GM10248 (cell line): ENCODE measurements around the gene PVRIG.
"Not testable (repeated sequence)": the region's sequence is repeated elsewhere in the genome, so short reads cannot be mapped to it uniquely, and the experiment has no call there.

Source experiments
- CTCF ChIA-PET: fragments of 300-600 bp; sonication (Branson Sonifier 250); formaldehyde crosslinking; extraction: SDS; loops from one replicate; lab custom pipeline; 2021; ENCODE audit warnings: antibody characterized with exemption; lab: Yijun Ruan, JAX
- POLR2A ChIA-PET: fragments of 350-650 bp; sonication (Branson Sonifier 250); formaldehyde crosslinking; extraction: SDS; loops from one replicate; lab custom pipeline; 2020; ENCODE audit warnings: antibody characterized with exemption; lab: Yijun Ruan, JAX
- DNase-seq: peaks from one replicate; pipeline ENCODE4 v3.0.0; 2012; ENCODE audit errors: extremely low spot score
- CTCF ChIP-seq: IDR thresholded peaks from 2 replicates; pipeline ENCODE4 v1.5.1; 2012; ENCODE audit warnings: mild to moderate bottlenecking, low read depth; ENCODE audit errors: extremely low read depth, missing control alignments, control extremely low read depth

PVRIG gene

GRCh38 chr7:100222445-100223132 lies 2.8 kb downstream of the PVRIG start:
- ChIA-PET POLR2A (interaction anchor here (0.6 to 1.2 kb wide), 2 partner anchors 122 to 535 kb away, joined by 4 to 5 read pairs; no protein-coding TSS in a partner anchor), CTCF (interaction anchor here (0.6 to 2.4 kb wide), 5 partner anchors 10 to 185 kb away, joined by 3 to 11 read pairs (median 3); no protein-coding TSS in a partner anchor)
- TF ChIP-seq CTCF = no peak
- no peak for DNase-seq

- POLR2A ChIA-PET = interaction anchor here (0.6 kb wide), 1 partner anchor 472 kb away, joined by 5 read pairs; no protein-coding TSS in a partner anchor
- CTCF ChIA-PET = not testable (repeated sequence)
Observed at GRCh38 chr7:100223376-100223927, 3.7 kb downstream of the PVRIG start.

GRCh38 chr7:100224891-100225290 lies 5.1 kb downstream of the PVRIG start:
- DNase-seq, POLR2A ChIA-PET: not testable (repeated sequence)
- CTCF ChIA-PET = interaction anchor here (1.1 kb wide), 1 partner anchor 47 kb away, joined by 3 read pairs; no protein-coding TSS in a partner anchor

More at GRCh38 chr7:100223376-100223927, 3.7 kb downstream of the PVRIG start:
- DNase-seq = not testable (repeated sequence)

- not testable (repeated sequence) for DNase-seq
- CTCF ChIA-PET = interaction anchor here (0.8 kb wide), 1 partner anchor 17 kb away, joined by 3 read pairs; no protein-coding TSS in a partner anchor
- POLR2A ChIA-PET = interaction anchor here (0.6 to 0.9 kb wide), 2 partner anchors 14 to 18 kb away, joined by 3 to 5 read pairs; no protein-coding TSS in a partner anchor
Observed at GRCh38 chr7:100234660-100235317, 15.0 kb downstream of the PVRIG start.

GRCh38 chr7:100239975-100240374 lies 20.2 kb downstream of the PVRIG start:
- DNase-seq, CTCF ChIA-PET, POLR2A ChIA-PET: not testable (repeated sequence)

- CTCF ChIA-PET = interaction anchor here (0.7 to 1.0 kb wide), 2 partner anchors 26 to 29 kb away, joined by 3 read pairs; no protein-coding TSS in a partner anchor
- DNase-seq = peak; percentile 79
- POLR2A ChIA-PET = not testable (repeated sequence)
Observed at GRCh38 chr7:100243385-100243784, 23.6 kb downstream of the PVRIG start.

- CTCF ChIA-PET = interaction anchor here (1.0 kb wide), 1 partner anchor 10 kb away, joined by 4 read pairs; no protein-coding TSS in a partner anchor
- POLR2A ChIA-PET, DNase-seq: not testable (repeated sequence)
Observed at GRCh38 chr7:100244988-100245605, 25.3 kb downstream of the PVRIG start.

GRCh38 chr7:100246121-100246864 lies 26.5 kb downstream of the PVRIG start:
- CTCF ChIA-PET, DNase-seq: not testable (repeated sequence)
- POLR2A ChIA-PET = interaction anchor here (0.8 kb wide), 1 partner anchor 209 kb away, joined by 5 read pairs; no protein-coding TSS in a partner anchor

- POLR2A ChIA-PET, CTCF ChIA-PET, DNase-seq: not testable (repeated sequence)
Observed at GRCh38 chr7:100246865-100247137, 27.1 kb downstream of the PVRIG start.

DNA sequence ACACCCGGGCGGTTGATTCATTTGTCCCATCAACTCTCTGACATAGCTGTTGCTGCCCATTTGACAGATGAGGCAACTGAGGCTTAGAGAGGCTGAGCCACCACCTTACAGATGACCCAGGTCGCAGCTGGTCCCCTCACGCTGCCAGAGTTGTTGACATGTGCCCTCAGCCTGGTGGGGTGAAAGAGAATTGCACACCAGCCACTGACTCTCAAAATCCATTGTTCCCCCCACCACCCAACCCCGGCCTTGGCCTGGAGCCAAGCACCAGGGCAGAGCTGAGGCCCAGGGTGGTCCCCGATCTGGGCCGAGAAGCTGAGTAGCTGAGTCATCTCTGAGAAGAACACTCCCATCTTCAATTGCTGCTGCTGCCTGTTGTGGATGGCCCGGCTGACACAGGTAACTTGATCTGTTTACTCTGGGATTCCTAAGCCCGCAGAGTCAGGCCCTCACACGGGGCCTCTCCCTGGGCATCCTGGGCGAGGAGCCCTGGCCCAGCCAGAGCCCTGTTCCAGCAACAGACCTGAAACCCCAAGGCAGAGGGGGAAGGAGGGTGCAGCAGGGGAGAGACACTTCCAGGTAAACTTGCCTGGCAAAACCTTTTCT lies 27.5 kb downstream of the PVRIG start:
- DNase-seq = no peak
- CTCF ChIA-PET = no interaction called here
- no peak for TF ChIP-seq CTCF
- POLR2A ChIA-PET = no interaction called here
